HTR-8/SVneo (cell line): ENCODE data around the gene GPR146.
"Not testable (repeated sequence)": the region's sequence is repeated elsewhere in the genome, so short reads cannot be mapped to it uniquely, and the experiment has no call there.

Experiments used
- DNase-seq: peaks from one replicate; pipeline ENCODE4 v3.0.0; 2011; ENCODE audit warnings: low spot score, mixed read lengths; ENCODE audit not compliant: insufficient read length
- FAIRE-seq: peaks from 2 replicates; lab custom pipeline; 2011; peaks lifted over from hg19 to GRCh38; lab: Jason Lieb, UNC

GPR146 gene

DNA sequence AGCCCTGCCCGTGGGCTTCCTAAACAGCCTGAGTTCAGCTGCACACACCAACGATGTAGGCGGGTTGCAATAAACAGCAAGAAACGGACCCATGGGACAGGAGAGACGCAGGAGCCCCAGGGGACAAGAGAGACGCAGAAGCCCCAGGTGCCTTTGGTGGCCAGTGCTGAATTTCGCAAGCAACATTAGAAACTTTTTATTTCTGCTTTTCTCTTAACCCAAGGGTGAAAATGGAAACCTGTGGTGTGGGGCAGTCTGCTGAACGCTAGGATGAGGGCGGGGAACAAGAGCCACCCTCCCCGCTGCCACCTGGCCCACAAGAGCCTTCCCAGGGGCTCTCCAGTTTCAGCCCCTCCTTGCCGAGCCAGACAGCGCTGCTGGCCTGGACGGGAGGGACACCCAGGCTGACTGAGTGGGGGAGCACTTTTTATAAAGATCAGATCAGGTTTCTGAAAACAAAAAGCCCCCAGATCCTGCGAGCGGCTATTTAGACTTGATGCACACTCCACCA, 20.0 kb upstream of the GPR146 start:
- FAIRE-seq (no peak), DNase-seq (no peak)

DNA sequence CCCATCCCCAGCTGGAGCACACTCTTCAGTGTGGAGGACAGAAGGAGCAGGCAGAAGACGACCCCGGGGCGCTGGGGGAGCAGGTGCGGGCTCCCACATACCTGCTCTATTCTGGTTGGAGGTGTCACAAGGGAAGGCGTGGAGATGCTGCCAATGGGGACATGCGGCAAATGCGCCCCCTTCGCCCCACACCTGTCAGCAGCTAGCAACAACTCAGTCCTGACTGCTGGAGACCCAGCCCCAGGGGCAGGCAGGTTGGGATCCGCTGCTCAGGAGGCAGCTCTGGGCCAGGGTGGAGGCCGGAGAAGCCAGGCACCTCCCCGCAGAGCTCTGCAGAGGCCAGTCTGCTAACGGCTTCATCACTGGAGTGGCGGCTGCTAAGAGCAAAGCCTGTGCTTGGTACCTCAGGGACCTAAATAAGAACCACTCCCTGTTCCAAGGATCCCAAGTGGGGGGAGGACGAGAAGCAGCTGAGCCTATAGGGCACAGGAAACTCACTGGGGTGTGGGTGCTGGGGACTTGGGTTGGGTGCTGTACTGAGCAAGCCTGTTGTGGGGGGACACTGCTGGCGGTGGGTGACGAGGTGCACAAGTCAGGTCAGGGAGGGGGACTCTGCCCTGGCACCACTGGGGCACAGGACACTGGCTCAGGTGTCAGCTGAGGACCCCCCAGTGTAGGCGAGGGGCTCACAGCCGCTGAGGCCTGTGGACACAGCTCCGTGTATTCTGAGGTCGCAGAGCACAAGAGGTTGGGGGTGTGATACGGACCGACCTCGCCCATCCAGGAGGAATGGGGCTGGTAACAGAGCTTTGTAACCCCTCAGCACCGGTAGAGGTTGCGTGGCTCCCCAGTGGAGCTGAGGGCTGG, 19.2 kb upstream of the GPR146 start:
- DNase-seq = no peak
- FAIRE-seq = peak; percentile 4

DNA sequence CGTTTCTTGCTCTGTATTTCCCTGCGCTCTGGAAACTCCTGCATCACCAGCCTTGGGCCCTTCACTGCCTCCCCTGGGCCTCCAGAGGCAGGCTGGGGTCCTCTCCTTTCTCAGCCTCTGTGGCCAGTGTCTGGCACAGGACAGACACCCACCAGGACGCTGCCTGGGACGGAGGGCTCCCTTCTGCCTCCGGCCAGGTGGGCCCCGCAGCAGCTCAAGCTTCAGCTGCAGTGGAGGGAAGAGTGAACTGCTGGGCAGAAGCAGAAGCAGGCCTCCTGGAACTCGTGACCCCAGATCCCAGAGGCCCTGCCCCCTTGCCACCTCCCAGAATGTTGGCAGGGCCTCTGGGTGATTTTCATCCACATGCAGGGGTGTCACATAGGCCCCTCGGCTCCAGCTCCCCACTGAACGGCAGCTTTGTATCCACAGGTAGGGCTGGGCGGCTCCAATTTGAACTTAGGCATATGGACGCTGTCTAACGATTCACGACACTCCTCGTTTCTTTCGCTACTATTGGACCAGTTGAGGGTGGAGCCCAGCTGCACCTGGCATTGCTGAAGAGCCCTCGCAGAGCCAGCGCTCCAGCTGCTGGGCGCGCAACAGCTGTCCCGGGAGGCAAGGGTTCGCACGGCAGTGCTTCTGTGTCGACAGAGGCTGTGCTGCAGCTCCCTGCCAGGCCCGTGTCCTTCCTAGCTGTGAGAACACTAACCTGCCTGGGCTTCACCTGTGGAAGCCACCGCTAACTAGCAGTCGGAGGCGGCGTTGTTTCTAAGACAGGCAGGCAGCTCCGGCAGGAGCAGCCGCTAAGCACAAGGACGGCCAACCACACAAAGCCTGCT, 18.4 kb upstream of the GPR146 start:
- DNase-seq (no peak), FAIRE-seq (no peak)

DNA sequence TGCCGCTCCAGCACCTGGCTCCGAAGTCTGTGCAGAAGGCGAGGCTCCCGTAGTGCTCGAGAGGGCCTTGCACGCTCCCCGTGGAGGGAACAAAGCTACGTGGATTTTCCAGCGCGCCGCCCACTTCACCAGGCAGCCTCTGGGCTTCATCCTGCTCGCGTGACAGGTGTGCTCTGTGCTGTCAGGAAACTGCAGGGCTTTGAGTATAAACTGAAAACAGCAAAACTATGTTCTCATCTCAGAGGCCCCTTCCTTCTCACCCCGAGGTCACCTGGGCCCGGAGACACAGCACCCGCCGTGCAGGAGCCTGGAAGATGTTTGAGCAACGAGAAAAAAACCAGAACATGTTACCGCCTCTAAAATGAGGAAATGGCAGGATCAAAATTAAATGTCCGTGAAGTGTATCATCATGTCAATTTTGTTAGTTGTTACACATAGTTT, 17.6 kb upstream of the GPR146 start:
- FAIRE-seq (no peak), DNase-seq (no peak)

DNA sequence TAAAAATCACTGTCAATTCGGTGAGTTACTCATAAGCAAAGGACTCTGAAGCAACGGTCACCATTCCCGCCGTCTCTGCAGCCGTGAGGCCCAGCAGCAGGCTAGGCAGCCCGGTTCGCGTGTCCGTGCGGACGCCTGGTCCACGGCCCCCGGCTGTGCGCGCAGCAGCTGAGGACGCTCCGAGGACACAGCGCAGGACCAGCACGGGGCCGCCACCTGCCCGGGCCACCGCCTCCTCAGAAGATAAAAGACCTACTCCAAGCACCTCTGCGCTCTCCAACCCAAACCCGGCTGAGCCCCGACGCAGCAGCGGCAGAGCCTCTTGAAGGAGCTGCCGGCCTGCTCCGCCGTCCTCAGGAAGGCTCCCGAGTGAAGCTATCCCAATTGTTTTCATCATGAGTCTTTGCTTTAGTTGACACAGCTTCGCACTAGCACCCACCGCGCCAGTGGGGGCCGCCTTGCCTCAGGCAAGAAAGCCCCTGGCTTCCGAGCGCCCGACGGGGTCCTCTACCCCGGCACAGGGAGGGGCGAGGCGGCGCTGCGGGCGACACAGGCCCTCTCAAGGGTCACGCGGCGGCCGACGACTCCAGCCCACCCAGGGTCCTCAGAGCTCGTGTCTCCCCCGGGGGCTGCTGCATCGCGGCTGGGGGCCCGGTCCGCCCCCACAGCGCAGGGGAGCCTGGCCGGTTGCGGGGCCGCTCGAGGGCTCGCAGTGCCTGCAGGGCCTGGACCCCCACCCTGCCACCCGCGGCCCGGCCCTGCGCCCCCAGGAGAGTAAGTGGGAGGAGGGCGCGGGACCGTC, 16.9 kb upstream of the GPR146 start:
- FAIRE-seq = peak; percentile 79
- DNase-seq = peak; percentile 36

DNA sequence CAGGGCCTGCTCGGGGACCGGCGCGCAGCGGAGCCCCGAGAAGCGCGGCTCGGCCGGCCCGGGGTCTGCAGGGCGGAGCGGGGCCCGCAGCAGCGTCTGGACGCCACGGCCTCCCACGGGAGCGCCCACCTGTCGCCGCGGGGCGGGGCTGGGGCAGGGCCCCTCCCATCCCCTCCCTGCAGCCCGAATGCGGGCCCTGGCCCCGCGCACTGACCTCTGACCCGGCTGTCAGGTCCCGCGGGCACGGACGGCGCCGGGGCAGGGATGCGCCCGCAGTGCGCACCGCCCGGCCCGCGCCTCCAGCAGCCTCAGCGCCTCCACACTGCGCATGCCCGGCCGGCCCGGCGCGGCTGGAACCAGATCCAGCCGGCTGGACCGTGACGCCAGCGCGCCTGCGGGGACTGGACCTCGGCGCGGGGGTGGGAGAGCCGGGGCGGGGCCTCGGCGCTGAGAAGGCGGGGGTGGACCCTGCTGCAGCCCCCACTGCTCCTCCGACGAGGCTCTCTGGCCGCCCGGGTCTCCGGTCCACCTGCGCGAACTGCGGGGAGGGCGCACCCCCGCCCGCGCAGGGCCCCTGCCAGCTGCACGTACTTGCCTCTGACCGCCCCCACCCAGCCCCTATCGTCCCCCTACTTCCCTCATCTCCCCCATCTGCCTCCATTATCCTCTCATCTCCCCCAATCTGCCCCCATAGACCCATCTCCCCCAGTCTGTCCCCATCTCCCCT, 16.1 kb upstream of the GPR146 start:
- FAIRE-seq (peak; percentile 99), DNase-seq (peak; percentile 98)

DNA sequence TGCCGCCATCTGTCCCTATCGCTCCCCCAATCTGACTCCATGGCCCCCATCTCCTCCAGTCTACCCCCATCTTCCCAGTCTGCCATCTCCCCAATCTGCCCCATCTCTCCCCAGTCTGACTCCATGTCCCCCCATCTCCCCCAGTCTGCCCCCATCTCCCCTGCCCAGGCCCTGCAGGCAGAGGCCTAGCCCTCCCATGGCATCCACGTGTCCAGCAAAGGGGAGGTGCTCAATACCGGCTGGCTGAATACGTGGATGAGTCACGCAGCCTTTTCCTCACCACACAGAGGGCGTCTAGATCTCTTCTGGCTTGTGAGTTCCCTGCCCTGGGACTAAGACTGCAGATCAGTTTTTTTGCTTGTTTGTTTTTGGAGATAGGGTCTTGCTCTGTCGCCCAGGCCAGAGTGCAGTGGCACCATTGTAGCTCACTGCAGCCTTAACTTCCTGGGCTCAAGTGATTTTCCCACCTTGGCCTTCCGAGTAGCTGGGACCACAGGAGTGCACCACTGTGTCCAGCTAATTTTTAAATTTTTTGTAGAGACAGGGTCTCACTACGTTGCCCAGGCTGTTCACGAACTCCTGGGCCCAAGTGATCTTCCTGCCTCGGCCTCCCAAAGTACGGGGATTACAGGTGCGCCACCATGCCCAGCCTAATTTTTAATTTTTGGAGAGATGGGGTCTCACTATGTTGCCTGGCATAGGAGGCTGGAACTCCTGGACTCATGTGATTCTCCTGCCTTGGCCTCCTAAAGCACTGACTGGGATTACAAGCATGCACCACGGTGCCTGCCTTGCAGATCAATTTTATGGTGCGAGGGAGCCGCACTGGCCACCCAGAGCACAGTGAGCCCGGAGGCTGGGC, 15.3 kb upstream of the GPR146 start:
- DNase-seq = peak; percentile 100
- peak; percentile 99 for FAIRE-seq

DNA sequence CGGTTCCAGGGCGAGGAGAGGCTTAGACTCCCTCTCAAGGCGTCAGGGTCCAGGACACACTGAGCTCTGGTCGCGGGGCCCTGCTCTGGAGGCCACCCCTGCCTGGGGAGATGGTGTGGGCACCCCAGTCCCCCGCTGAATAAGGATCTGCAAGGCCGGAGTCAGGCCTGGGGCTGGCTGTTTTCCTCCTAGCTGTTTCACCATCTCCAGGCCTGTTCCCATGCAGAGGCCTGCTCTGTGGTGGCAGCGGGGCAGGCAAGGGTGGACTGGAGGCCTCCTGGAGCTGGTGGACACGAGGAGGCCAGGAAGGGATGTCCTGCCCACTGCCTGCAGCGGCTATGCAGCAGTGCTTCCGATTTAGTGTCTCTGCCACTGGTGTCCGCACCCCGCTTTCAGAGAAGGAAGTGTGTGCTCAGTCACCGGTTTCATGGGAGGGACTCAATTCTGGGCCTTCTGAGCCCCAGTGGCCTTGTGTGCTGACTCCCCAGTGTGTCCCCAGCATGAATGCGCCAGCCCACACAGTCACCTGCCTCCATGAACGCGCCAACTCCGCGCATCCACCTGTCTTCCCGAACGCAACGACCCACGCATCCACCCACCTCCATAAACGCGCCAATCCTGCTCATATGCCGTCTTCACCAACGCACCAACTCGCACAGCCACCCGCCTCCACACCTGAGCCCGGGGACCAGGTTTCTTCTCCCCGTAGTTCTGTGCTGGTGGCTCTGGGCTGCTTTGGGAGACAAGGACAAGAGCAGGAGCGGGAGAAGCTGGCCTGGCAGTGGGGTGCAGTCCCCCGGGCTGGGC, 14.5 kb upstream of the GPR146 start:
- DNase-seq (no peak), FAIRE-seq (no peak)

DNA sequence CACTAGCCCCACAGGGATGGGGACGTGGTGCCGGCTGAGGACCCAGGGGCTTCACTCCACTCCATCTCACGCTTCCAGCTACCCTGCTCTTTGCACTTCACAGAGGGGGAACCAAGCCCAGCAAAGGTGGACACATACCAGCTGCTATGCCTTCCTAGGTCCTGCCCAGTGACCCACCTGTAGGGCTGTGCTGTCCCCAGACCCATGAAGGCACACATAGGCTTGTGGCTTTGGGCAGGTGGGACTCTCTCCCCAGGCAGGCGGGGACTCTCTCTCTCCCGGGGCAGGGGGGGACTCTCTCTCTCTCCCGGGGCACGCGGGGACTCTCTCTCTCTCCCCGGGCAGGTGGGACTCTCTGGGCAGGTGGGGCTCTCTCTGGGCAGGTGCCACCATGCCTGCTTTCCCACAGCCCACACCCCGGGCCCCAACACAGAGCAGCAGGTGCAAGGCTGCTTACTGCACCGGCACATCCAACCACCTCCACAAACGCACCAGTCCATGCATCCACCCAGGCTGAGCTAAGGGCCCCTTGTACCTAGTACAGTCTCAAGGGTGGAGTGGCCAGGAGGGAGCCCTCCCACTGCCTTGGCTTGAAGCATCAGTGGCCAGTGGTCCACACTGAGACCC, 13.8 kb upstream of the GPR146 start:
- DNase-seq (no peak), FAIRE-seq (no peak)

DNA sequence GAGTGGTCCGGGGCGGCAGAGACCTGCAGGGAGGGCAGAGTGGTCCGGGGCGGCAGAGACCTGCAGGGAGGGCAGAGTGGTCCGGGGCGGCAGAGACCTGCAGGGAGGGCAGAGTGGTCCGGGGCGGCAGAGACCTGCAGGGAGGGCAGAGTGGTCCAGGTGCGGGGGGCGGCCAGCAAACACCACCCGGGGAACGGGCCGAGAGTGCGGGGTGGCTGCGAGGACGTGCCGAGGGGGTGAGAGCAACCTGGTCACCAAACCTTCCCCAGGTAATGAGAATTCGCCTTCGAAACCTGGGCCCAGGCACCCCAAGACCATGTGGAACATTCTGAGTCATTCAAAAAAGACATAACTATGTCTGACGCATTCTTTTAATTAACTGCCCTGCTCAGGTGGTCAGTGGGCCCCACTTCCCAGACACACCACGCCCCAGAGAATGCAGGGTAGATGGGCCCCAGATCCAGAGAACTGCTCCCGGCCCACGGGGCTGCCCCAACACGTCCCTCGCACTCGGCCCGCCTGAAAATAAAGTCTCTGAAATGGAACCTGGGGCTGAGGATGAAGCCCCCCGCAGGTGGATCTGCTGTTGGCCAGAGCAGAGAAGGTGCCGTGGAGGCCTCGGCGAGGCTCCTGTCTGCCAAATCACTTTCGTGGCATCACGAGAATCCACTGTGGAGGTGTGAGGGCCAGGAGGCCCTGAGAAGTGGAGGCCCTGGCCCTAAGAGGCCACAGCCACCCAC, 12.5 kb upstream of the GPR146 start:
- FAIRE-seq = no peak

DNA sequence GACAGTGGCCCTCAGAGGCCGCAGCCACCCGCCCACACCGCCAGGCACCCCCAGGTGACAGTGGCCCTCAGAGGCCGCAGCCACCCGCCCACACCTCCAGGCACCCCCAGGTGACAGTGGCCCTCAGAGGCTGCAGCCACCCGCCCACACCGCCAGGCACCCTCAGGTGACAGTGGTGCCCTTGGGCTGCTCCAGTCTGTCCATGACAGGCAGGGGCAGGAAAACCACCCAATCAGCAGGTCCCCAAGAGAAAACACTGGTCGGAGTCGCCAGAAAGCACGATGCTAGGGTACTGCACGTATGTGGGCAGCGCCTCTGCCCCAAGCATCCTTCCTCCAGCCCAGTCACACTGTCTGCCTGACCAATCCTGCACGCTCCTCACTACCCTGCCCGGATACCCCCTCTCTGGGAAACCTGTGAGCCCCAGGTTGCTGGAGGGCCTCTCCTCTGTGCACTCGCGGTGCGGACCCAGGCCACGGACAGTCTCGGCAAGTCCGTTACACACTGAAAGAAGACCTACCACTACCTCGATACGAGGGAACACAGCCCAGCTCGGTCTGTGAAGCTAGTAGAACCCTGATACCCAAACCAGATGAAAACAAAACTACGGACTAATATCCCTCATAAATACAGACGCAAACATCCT, 11.7 kb upstream of the GPR146 start:
- FAIRE-seq (peak; percentile 64), DNase-seq (no peak)

More for the DNA sequence above, 12.5 kb upstream of the GPR146 start:
- no peak for DNase-seq

DNA sequence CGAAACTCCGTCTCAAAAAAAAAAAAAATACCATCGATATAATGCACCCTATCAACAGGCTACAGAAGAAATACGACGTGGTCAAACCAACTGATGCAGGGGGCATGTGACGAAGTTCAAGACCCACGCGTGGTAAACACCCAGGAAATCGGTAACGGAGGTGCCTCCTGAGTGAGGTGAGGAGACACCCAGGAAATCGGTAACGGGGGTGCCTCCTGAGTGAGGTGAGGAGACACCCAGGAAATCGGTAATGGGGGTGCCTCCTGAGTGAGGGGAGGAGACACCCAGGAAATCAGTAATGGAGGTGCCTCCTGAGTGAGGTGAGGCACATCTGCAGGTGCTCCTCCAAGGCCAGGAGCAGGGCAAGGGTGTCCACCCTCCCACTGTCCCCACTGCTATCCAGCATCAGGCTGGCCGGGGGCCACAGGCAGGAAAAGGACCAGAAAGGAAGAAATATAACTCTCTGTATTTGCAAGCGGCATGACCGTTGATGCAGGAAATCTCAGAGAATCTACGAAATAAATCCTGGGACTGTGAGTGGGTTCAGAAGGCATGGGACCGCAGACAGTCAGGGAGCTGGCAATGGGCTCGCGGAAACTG, 10.7 kb upstream of the GPR146 start:
- FAIRE-seq = no peak
- DNase-seq = no peak

DNA sequence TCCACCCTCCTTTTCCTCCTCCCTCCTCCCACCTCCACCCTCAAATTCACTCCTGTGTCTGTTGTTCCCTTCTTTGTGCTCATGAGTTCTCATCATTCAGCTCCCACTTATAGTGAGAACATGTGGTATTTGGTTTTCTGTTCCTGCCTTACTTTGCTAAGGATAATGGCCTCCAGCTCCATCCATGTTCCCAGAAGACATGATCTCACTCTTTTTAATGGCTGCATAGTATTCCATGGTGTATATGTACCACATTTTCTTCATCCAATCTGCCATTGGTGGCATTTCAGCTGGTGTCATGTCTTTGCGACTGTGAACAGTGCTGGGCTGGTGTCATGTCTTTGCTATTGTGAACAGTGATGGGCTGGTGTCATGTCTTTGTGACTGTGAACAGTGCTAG, 9.6 kb upstream of the GPR146 start:
- FAIRE-seq = peak; percentile 91
- not testable (repeated sequence) for DNase-seq

DNA sequence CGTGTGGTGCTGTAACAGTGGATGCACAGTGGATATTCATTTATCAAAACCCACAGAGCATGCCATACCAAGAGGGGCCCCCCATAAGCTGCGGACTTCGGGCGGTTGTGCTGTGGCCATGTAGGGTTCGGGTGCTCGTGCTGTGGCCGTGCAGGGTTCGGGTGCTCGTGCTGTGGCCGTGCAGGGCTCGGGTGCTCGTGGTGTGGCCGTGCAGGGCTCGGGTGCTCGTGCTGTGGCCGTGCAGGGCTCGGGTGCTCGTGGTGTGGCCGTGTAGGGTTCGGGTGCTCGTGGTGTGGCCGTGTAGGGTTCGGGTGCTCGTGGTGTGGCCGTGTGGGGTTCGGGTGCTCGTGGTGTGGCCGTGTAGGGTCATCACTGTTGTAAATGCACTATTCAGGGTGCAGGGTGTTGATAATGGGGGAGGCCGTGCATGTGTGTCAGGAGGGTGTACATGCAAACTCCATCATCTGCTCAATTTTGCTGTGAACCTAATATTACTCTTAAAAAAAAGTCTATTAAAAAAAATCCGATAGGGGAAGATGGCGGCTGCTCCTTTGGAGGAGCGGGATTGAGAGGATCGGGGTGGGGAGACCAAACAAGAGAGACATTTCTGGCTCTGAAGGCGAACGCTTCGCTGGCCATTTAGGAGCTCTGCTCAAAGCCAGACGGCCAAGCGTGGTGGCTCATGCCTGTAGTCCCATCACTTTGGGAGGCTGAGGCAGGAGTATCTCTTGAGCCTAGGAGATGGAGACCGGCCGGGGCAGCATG, 8.0 kb upstream of the GPR146 start:
- FAIRE-seq = peak; percentile 64
- DNase-seq = not testable (repeated sequence)

DNA sequence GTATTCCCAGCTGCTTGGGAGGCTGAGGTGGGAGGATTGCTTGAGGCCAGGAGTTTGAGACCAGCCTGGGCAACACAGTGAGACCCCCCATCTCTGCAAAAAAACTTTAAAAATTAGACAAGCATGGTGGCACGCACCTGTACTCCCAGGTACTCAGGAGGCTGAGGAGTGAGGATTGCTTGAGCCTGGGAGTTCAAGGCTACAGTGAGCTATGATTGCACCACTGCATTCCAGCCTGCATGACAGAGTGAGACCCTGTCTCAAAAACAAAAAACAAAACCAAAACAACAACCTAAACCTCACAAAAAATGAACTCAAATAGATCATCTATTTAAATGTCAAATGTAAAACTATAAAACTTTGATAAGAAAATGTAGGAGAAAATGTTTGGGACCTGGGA, 4.1 kb upstream of the GPR146 start:
- DNase-seq, FAIRE-seq: not testable (repeated sequence)
